Uterus (tissue), 2 donors: Measurements from ENCODE around the gene DNAJC18.

Experiments used
- CTCF ChIP-seq, 4 experiments: fragments of 200-600 bp in 2 of 4; fragments of 450-650 bp in 2 of 4; sonication (generic) in 2 of 4; IDR thresholded peaks; one replicate each; pipeline ENCODE4 v1.5.1; 2016 to 2019; ENCODE audit warnings: antibody characterized with exemption in 4 of 4, mild to moderate bottlenecking in 2 of 4, moderate library complexity in 1 of 4
- POLR2A ChIP-seq, 2 donors: fragments of 450-650 bp; IDR thresholded peaks; one replicate each; pipeline ENCODE4 v1.6.1; 2016; ENCODE audit warnings: antibody characterized with exemption in 2 of 2, mild to moderate bottlenecking in 1 of 2, moderate library complexity in 1 of 2

- TF ChIP-seq POLR2A (IDR thresholded peaks at IDR 0.05) = no peak
- TF ChIP-seq CTCF (IDR thresholded peaks at IDR 0.05) = no peak
Measured at GRCh38 chr5:139402561-139403158, 36.7 kb downstream of the DNAJC18 start.
